Omental fat pad (tissue), 4 donors: ENCODE results near the gene CNPY2. TPM values are rescaled to one million over a fixed set of nuclear protein-coding genes. Genes with fewer than 3 reads are reported as not detected.
A peak's percentile ranks its signal among the peaks of the same experiment; 100 is the strongest.
"Not testable (repeated sequence)": the region's sequence is repeated elsewhere in the genome, so short reads cannot be mapped to it uniquely, and the experiment has no call there.

Experiments used
- ATAC-seq: fragments of 150-250 bp; one replicate; pipeline ENCODE4 v1.9.1; 2016; ENCODE audit warnings: mild to moderate bottlenecking, moderate library complexity; ENCODE audit not compliant: low FRiP score
- DNase-seq: peaks from one replicate; pipeline ENCODE4 v3.0.0-alpha.2; 2019; ENCODE audit warnings: low spot score
- total RNA-seq, 4 donors: library from RNA; depleted of rRNA; stranded (reverse); fragments of >200 nt; gene quantifications; one replicate each; pipeline ENCODE4 v1.1.0, GENCODE V29; 2016
- TF ChIP-seq, protein P1 (sequence below), 3 donors: fragments of 450-650 bp; IDR thresholded peaks; one replicate each; pipeline ENCODE4 v1.5.1; 2016 to 2017; ENCODE audit warnings: antibody characterized with exemption in 3 of 3, mild to moderate bottlenecking in 3 of 3, moderate library complexity in 2 of 3

The CNPY2 gene
- total RNA-seq, 4 donors from 2014 or later: 60.4 to 77.8 (median 69.7) TPM

GRCh38 chr12:56338308-56339157 lies 22.7 kb upstream of the CNPY2 start, which contains the start of gene IL23A:
TSS of gene IL23A (plus strand) at chr12:56338884. CDS start at chr12:56339045, 161 bp downstream.
- ATAC-seq: no peak

GRCh38 chr12:56337753-56338251 lies 22.0 kb upstream of the CNPY2 start:
- TF ChIP-seq, protein P1, sequence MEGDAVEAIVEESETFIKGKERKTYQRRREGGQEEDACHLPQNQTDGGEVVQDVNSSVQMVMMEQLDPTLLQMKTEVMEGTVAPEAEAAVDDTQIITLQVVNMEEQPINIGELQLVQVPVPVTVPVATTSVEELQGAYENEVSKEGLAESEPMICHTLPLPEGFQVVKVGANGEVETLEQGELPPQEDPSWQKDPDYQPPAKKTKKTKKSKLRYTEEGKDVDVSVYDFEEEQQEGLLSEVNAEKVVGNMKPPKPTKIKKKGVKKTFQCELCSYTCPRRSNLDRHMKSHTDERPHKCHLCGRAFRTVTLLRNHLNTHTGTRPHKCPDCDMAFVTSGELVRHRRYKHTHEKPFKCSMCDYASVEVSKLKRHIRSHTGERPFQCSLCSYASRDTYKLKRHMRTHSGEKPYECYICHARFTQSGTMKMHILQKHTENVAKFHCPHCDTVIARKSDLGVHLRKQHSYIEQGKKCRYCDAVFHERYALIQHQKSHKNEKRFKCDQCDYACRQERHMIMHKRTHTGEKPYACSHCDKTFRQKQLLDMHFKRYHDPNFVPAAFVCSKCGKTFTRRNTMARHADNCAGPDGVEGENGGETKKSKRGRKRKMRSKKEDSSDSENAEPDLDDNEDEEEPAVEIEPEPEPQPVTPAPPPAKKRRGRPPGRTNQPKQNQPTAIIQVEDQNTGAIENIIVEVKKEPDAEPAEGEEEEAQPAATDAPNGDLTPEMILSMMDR (IDR thresholded peaks at IDR 0.05): no peak
- DNase-seq: no peak
- no peak for ATAC-seq

More at GRCh38 chr12:56338308-56339157, 22.7 kb upstream of the CNPY2 start, which contains the start of gene IL23A:
- TF ChIP-seq, protein P1 (IDR thresholded peaks at IDR 0.05): no peak
- DNase-seq: no peak

GRCh38 chr12:56336361-56337167 lies 20.8 kb upstream of the CNPY2 start:
- DNase-seq: no peak
- ATAC-seq: no peak
- TF ChIP-seq, protein P1 (IDR thresholded peaks at IDR 0.05): no peak

DNA sequence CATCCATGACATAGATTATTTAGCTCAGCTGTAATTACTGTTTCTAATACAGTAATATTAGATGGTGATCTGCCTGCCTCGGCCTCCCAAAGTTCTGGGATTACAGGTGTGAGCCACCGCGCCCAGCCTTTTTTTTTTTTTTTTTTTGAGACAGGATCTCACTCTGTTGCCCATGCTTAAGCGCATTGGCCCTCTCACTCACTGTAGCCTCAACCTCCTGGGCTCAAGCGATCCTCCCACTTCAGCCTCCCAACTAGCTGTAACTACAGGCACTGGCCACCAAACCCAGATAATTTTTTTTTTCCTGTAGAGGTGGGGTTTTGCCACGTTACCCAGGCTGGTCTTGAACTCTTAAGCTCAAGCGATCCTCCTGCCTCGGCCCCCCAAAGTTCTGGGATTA lies 19.7 kb upstream of the CNPY2 start:
- not testable (repeated sequence) for DNase-seq

DNA sequence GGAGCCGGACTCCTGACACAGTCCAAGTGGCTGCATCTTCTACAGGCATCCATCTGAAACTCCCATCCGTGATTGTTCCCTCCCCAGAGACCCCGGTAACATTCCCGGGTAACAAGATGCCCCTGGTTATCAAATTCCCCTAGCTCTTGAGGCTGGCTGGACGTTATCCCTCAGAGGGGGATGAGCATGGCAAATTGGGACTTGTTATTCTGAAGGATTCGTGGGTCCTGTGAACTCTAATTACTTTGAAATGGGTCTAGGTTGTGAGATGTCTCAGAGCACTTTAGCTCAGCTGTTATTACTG lies 18.7 kb upstream of the CNPY2 start:
- TF ChIP-seq, protein P1 (IDR thresholded peaks at IDR 0.05): no peak
- DNase-seq: no peak
- ATAC-seq: no peak

More for the DNA sequence above, 19.7 kb upstream of the CNPY2 start:
- ATAC-seq: not testable (repeated sequence)

DNA sequence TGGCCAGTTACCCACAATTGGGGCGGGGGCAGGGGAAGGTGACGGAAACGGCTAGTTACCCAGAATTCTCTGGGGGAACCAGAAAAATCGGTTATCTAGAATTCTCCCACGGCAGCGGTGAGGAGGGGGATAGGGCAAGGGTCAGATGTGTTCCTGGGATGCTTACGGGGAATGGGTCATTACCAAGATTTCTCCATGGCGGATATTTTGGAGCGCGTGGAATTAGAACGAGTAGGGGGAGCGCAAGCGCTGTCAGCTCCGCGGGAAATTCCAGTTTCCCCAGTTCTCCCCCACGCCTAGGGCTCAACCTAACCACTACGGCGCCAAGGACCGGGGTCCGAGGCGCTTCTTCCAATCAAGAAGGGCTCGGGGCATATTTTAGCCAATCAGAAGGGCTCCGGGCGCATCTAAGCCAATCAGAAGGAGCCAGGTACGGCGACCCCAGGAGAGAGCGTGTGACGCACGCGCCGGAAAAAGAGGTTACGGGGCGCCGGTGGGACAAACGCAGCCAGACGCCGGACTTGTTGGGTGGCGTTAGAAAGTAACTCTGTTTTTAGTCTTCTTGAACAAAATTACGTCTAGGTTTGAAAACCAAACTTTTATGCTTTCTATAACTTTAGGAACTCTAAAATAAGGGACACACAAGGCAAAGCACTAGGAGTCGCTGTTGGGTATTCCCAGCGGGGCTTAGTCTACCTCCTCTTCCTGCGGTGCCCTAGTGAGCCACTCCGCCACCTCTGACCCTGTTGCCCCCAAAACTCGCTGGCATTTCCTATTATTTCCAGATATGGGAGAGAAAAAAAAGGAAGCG lies 18.1 kb upstream of the CNPY2 start, which contains the start of gene PAN2:
TSS of gene PAN2 (minus strand) at position 322 of the 811 bp plus-strand sequence. CDS start 906 bp downstream, outside the sequence.
- DNase-seq: peak; percentile 87
- peak; percentile 99 for ATAC-seq
- TF ChIP-seq, protein P1 (IDR thresholded peaks at IDR 0.05): no peak
